BE2C (cell line): ENCODE measurements around the gene ATP5PO.

Source experiments
- DNase-seq: peaks from one replicate; pipeline ENCODE4 v3.0.0-alpha.2; 2020
- H3K27me3 ChIP-seq: fragments of 250-450 bp; sonication (Bioruptor Pico); 2 replicates; pipeline ENCODE4 v1.5.1; 2020; ENCODE audit warnings: mild to moderate bottlenecking
- H3K36me3 ChIP-seq: fragments of 250-450 bp; sonication (Bioruptor Pico); 2 replicates; pipeline ENCODE4 v1.5.1; 2020; ENCODE audit warnings: mild to moderate bottlenecking
- H3K4me1 ChIP-seq: fragments of 250-450 bp; sonication (Bioruptor Pico); 2 replicates; pipeline ENCODE4 v1.5.1; 2020
- H3K4me3 ChIP-seq: 2 replicates; pipeline ENCODE4 v1.5.1; 2011; ENCODE audit warnings: low read depth, low read length
- H3K9me3 ChIP-seq: fragments of 250-450 bp; sonication (Bioruptor Pico); 2 replicates; pipeline ENCODE4 v1.5.1; 2020
- TF ChIP-seq, protein P1 (sequence below): IDR thresholded peaks from 2 replicates; pipeline ENCODE4 v1.5.1; 2012; ENCODE audit warnings: mild to moderate bottlenecking, low read depth, low read length

Gene ATP5PO

DNA sequence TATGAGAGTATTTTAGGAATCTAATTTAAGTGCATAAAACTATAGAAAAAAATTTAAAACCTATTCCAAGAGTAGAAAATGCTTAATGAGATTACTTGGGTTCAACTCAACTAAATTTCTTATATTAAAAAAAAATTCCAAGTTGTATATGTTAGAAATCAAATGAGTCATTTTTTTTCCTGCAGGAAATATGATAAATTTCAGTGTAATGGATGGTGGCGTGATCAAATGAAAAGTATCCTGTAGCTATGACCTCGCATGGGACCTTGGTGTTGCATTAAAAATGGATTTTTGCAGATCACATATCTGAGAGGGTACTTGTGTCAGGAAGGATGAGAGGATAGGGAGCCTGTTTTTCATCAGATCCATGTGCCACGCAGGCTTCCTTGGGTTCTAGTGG is 17.9 kb downstream of the ATP5PO start:
- no peak for DNase-seq
- H3K9me3 ChIP-seq, result no peaks in the 10 kb centered on the region
- TF ChIP-seq, protein P1, sequence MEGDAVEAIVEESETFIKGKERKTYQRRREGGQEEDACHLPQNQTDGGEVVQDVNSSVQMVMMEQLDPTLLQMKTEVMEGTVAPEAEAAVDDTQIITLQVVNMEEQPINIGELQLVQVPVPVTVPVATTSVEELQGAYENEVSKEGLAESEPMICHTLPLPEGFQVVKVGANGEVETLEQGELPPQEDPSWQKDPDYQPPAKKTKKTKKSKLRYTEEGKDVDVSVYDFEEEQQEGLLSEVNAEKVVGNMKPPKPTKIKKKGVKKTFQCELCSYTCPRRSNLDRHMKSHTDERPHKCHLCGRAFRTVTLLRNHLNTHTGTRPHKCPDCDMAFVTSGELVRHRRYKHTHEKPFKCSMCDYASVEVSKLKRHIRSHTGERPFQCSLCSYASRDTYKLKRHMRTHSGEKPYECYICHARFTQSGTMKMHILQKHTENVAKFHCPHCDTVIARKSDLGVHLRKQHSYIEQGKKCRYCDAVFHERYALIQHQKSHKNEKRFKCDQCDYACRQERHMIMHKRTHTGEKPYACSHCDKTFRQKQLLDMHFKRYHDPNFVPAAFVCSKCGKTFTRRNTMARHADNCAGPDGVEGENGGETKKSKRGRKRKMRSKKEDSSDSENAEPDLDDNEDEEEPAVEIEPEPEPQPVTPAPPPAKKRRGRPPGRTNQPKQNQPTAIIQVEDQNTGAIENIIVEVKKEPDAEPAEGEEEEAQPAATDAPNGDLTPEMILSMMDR, result no peak
- no peak overlapping the region for H3K4me3 ChIP-seq
- H3K36me3 ChIP-seq, result peaks cover 13% of the 10 kb centered on the region
- H3K27me3 ChIP-seq, result no peaks in the 10 kb centered on the region
- peaks cover 11% of the 10 kb centered on the region for H3K4me1 ChIP-seq

DNA sequence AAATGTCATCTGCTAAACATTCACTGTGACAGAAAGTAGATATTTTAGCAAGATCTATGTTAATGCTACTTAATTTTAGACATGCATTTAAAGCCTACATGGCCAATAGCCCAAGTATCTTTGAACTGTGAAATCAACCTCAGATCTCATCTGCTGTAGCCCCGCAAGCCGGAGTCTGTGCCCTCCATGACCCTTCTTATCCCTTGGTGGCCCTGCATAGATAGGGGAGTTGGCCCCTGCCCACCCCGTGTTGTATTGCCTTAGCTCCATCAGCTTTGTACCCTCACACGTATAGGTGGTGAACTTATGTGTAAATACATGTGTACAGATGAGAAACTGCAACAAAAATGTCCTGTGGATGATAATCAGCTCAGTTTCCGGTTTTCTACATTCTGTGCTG is 18.5 kb downstream of the ATP5PO start:
- Histone ChIP-seq H3K9me3 (no peaks in the 10 kb centered on the region), H3K4me1 (peaks cover 11% of the 10 kb centered on the region), H3K36me3 (peaks cover 8% of the 10 kb centered on the region), H3K27me3 (no peaks in the 10 kb centered on the region), H3K4me3 (no peak overlapping the region)
- TF ChIP-seq, protein P1, result no peak
- no peak for DNase-seq

DNA sequence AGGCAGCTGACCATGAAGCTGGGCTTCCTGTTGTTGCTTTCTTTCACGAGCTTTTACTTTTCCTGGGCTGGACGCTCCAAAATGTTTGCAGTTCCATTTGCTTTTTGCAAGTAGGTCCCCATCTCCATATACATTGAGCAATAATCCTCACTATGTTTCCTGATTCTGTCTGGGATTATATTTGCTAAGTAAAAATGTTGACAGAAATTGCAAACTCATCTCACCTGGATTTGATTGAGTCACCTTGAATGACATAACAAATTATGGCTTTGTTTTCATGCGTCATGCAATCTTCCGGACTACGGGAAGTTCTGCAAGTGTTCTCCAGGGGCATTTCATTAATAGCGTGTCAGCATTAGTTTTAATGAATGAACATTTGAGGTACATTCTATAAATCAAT is 18.9 kb downstream of the ATP5PO start:
- Histone ChIP-seq H3K36me3 (peaks cover 6% of the 10 kb centered on the region; the same call in 1 of the 2 replicates), H3K27me3 (no peaks in the 10 kb centered on the region), H3K4me1 (peaks cover 11% of the 10 kb centered on the region), H3K4me3 (no peak overlapping the region), H3K9me3 (no peaks in the 10 kb centered on the region)
- TF ChIP-seq, protein P1, result no peak
- no peak for DNase-seq

DNA sequence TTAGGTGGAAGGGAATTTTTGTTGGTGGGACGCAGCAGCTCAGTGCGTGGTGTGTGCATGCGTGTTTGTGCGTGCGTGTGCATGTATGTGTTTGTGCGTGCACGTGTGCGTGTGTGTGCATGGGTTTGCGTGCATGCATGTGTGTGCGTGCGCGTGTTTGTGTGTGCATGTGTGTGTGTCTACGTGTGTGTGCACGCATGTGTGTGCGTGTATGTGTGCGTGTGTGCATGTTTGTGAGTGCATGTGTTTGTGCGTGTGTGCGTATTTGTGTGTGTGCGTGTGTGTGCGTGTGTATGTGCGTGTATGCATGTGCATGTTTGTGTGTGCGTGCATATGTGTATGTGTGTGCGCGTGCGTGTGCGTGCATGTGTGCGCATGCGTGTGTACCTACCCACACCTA is 20.2 kb downstream of the ATP5PO start:
- Histone ChIP-seq H3K4me3 (no peak overlapping the region), H3K27me3 (no peaks in the 10 kb centered on the region), H3K36me3 (no peaks in the 10 kb centered on the region), H3K9me3 (no peaks in the 10 kb centered on the region), H3K4me1 (peaks cover 11% of the 10 kb centered on the region)
- no peak for DNase-seq
- TF ChIP-seq, protein P1, result no peak

DNA sequence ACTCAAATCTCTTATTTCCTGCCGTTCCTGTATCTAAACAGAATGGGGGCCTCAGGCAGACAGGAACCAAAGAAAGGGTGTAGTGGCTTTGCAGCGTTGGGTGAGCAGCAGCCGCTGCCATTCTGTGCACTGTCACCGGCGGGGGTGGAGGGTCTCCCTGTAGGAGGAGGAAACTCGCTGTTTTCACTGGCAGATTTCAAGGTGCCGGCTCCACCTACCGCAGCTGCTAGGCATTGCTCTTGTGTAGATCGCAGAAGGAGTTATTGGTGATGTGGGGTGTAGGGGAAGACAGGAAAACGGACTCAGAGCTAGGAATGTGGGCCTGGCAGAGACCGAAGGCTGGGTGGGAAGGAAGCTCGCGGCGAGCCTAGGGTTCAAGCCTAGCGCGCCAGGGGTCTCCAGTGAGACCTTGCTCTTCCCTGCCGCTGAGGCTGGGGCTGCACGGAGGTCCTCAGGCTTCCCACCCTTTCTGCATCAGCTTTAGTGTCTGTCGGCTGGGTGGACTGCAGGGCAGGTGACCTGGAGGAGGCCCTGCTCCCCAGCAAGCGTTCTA is 20.8 kb downstream of the ATP5PO start:
- H3K4me3 ChIP-seq, result peak overlapping the region; percentile 37
- H3K27me3 ChIP-seq, result no peaks in the 10 kb centered on the region
- H3K4me1 ChIP-seq, result peaks cover 11% of the 10 kb centered on the region
- DNase-seq, result peak; percentile 91
- H3K36me3 ChIP-seq, result no peaks in the 10 kb centered on the region
- TF ChIP-seq, protein P1, result peak; percentile 91
- no peaks in the 10 kb centered on the region for H3K9me3 ChIP-seq

DNA sequence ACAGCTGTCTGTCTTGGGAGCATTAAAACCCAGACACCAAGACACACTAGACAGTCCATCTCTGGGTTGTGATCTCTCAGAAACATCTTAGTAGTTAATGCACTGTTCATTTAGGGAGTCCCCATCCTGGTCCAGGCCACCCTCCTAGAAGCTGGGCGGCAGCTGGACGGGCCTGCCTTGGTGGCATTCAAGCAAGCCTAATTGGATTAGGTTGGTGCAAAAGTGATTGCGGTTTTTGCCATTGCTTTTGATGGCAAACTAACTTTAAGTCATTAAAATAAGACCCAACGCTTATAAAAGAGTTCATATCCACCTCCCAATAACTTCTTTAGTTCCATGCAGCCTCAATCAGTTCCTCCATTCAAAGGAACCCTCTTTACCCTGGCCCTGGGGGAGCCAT is 21.7 kb downstream of the ATP5PO start:
- TF ChIP-seq, protein P1, result no peak

More for the DNA sequence above, 21.7 kb downstream of the ATP5PO start:
- Histone ChIP-seq H3K4me3 (no peak overlapping the region), H3K27me3 (no peaks in the 10 kb centered on the region), H3K9me3 (no peaks in the 10 kb centered on the region), H3K36me3 (no peaks in the 10 kb centered on the region), H3K4me1 (peaks cover 11% of the 10 kb centered on the region)
- DNase-seq, result peak; percentile 63
